MCF 10A (cell line): ENCODE data around the gene UQCRC2. TPM values are rescaled to one million over a fixed set of nuclear protein-coding genes. Genes with fewer than 3 reads are reported as not detected.

Source experiments
- BruUV-seq: library from RNA; stranded (reverse); fragments of 400-500 nt; replicated peaks from 2 replicates; lab custom pipeline; 2021; lab: Mats Ljungman, UMichigan
- CTCF ChIA-PET: fragments of 300-600 bp; sonication (Branson Sonifier 250); formaldehyde crosslinking; extraction: SDS; loops from one replicate; lab custom pipeline; 2021; ENCODE audit warnings: antibody characterized with exemption, inconsistent platforms; lab: Yijun Ruan, JAX
- POLR2A ChIA-PET: fragments of 300-600, 350-650 bp; sonication (Branson Sonifier 250); formaldehyde crosslinking; extraction: SDS; loops from one replicate; lab custom pipeline; 2020; ENCODE audit warnings: antibody characterized with exemption, inconsistent platforms; lab: Yijun Ruan, JAX
- DNase-seq: peaks from one replicate; pipeline ENCODE4 v3.0.0-alpha.2; 2018; ENCODE audit not compliant: unreplicated experiment
- H3K27ac Mint-ChIP-seq: one replicate; pipeline ENCODE4 v1.8.0; 2022; ENCODE audit warnings: mild to moderate bottlenecking, low read depth, mixed read lengths; ENCODE audit not compliant: unreplicated experiment
- H3K27me3 Mint-ChIP-seq: one replicate; pipeline ENCODE4 v1.8.0; 2022; ENCODE audit warnings: mixed read lengths; ENCODE audit not compliant: insufficient read depth, unreplicated experiment
- H3K36me3 Mint-ChIP-seq: one replicate; pipeline ENCODE4 v1.8.0; 2022; ENCODE audit warnings: mild to moderate bottlenecking, moderate library complexity, mixed read lengths; ENCODE audit not compliant: insufficient read depth, unreplicated experiment
- H3K4me1 Mint-ChIP-seq: one replicate; pipeline ENCODE4 v1.8.0; 2022; ENCODE audit warnings: mixed read lengths; ENCODE audit not compliant: insufficient read depth, unreplicated experiment
- H3K4me3 Mint-ChIP-seq: one replicate; pipeline ENCODE4 v1.8.0; 2022; ENCODE audit warnings: mild to moderate bottlenecking, moderate library complexity, mixed read lengths; ENCODE audit not compliant: unreplicated experiment
- H3K9me3 Mint-ChIP-seq: one replicate; pipeline ENCODE4 v1.8.0; 2022; ENCODE audit warnings: mixed read lengths; ENCODE audit not compliant: unreplicated experiment
- intact Hi-C: fragments of 100-400 bp; cut with micrococcal nuclease; formaldehyde crosslinking; loops from 2 replicates; pipeline ENCODE4 v1.14.1; 2022
- total RNA-seq: library from RNA; stranded (reverse); gene quantifications from 2 replicates; pipeline ENCODE4 v1.2.3, GENCODE V29; 2022
- TF ChIP-seq, protein P1 (sequence below): fragments of 200-600 bp; IDR thresholded peaks from one replicate; pipeline ENCODE4 v1.8.0; 2022; ENCODE audit warnings: antibody characterized with exemption, mild to moderate bottlenecking; ENCODE audit not compliant: unreplicated experiment

Gene UQCRC2
- total RNA-seq, 1 experiment from 2014 or later: 199 TPM

DNA sequence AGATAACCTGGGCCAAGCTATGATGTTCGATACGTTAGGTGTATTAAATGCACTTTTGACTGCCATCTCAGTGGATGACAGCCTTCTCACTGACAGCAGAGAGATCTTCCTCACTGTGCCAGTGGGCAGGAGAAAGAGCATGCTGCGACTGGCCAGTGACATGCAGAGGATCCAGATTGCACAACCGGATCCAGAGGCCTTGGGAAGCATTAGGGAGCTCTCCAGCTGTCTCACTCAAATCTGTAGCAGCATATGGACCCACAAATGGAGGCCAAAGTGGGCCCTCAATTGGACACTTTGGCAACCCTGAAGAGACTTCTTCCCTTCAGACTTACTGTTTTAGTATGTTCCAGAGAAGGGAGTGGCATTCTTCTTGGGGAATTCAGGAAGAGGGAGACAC is 26.9 kb downstream of the UQCRC2 start:
- ChIA-PET POLR2A (interaction anchor here (0.6 to 1.9 kb wide), 5 partner anchors 9 to 98 kb away, joined by 4 to 7 read pairs (median 4); partner anchors contain the start of gene UQCRC2), CTCF (interaction anchor here (0.6 to 4.2 kb wide), 7 partner anchors 20 to 323 kb away, joined by 3 to 25 read pairs (median 3); partner anchors contain the start of gene UQCRC2)
- Mint-ChIP-seq H3K36me3 (peaks cover 93% of the 10 kb centered on the region), H3K27ac (no peak overlapping the region), H3K4me3 (no peak overlapping the region), H3K27me3 (no peaks in the 10 kb centered on the region), H3K4me1 (no peaks in the 10 kb centered on the region), H3K9me3 (no peaks in the 10 kb centered on the region)
- intact Hi-C loops: no loop called here
- DNase-seq: no peak
- TF ChIP-seq, protein P1, sequence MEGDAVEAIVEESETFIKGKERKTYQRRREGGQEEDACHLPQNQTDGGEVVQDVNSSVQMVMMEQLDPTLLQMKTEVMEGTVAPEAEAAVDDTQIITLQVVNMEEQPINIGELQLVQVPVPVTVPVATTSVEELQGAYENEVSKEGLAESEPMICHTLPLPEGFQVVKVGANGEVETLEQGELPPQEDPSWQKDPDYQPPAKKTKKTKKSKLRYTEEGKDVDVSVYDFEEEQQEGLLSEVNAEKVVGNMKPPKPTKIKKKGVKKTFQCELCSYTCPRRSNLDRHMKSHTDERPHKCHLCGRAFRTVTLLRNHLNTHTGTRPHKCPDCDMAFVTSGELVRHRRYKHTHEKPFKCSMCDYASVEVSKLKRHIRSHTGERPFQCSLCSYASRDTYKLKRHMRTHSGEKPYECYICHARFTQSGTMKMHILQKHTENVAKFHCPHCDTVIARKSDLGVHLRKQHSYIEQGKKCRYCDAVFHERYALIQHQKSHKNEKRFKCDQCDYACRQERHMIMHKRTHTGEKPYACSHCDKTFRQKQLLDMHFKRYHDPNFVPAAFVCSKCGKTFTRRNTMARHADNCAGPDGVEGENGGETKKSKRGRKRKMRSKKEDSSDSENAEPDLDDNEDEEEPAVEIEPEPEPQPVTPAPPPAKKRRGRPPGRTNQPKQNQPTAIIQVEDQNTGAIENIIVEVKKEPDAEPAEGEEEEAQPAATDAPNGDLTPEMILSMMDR: no peak
- BruUV-seq: no TSS peak

DNA sequence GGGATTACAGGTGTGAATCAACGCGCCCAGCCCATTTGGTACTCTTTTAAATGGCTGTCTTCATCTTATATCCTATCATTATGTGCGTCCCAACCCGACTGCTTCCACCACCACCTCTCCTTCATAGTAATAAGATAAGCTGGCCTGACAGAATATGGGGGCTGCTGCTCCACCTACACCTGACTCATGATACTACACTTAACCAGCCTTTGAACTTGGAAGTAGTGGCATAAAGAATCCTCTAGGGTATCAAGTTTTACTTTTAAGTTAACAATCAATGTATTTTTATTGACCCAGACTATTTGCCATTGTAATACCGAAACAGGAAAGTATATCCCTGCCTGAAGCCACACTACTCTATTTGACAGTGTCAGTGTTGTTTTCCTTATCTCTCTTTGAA is 28.9 kb downstream of the UQCRC2 start:
- Mint-ChIP-seq H3K36me3 (peaks cover 90% of the 10 kb centered on the region), H3K4me1 (no peaks in the 10 kb centered on the region), H3K4me3 (no peak overlapping the region), H3K27me3 (no peaks in the 10 kb centered on the region), H3K27ac (peak overlapping the region; percentile 52), H3K9me3 (no peaks in the 10 kb centered on the region)
- TF ChIP-seq, protein P1: no peak
- intact Hi-C loops: no loop called here
- CTCF ChIA-PET: interaction anchor here (0.5 to 4.2 kb wide), 6 partner anchors 8 to 207 kb away, joined by 3 to 25 read pairs (median 4); no protein-coding TSS in a partner anchor
- no peak for DNase-seq
- no TSS peak for BruUV-seq
- POLR2A ChIA-PET: interaction anchor here (0.7 kb wide), 1 partner anchor 29 kb away, joined by 4 read pairs; the partner anchor contains the start of gene UQCRC2

DNA sequence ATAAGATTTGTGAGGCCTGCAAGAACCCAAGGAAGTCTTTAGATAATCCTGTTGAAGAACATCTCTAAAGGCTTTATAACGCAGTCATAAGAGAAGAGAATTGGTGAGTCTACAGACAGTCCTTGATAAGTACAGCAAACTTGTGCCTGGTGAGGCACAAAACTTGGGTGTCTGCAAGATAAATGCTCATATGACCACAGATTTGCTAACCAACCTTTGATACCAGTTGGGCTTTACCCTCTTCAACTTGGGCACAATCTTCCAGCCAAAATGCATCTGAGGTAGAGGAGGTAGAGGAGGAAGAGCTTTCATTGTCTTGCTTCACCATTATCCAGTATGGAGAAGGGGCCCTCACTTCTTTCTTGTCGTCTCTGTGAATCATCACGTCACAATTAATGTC is 30.9 kb downstream of the UQCRC2 start:
- ChIA-PET CTCF (interaction anchor here (0.6 to 2.2 kb wide), 5 partner anchors 12 to 327 kb away, joined by 3 to 7 read pairs (median 3); no protein-coding TSS in a partner anchor), POLR2A (interaction anchor here (1.0 kb wide), 1 partner anchor 10 kb away, joined by 3 read pairs; no protein-coding TSS in a partner anchor)
- intact Hi-C loops: no loop called here
- BruUV-seq: no TSS peak
- H3K27me3 Mint-ChIP-seq: no peaks in the 10 kb centered on the region
- no peaks in the 10 kb centered on the region for H3K4me1 Mint-ChIP-seq
- no peaks in the 10 kb centered on the region for H3K9me3 Mint-ChIP-seq
- no peak overlapping the region for H3K27ac Mint-ChIP-seq
- TF ChIP-seq, protein P1: no peak
- no peak for DNase-seq
- peaks cover 70% of the 10 kb centered on the region for H3K36me3 Mint-ChIP-seq
- no peak overlapping the region for H3K4me3 Mint-ChIP-seq

DNA sequence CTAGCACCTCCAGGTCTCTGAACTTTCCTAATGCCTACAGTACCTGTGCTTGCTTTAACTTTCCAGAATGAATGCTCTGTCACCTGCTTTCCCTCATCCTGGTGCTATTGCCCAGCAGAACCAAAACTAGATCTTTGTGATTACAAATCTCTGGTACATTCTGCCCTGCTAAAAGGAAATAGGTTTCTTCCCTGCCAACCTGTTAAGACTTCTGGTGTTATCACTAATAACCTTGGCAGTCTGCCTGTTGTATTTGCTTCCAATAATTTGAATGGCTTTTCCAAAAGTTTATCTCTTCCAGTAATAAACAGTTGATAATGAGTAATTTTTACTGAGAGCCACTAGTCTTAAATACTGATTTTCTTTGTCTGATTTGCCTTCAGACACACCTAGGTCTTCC is 32.4 kb downstream of the UQCRC2 start:
- Mint-ChIP-seq H3K36me3 (peaks cover 56% of the 10 kb centered on the region), H3K27me3 (no peaks in the 10 kb centered on the region), H3K4me3 (no peak overlapping the region), H3K4me1 (no peaks in the 10 kb centered on the region), H3K27ac (no peak overlapping the region), H3K9me3 (no peaks in the 10 kb centered on the region)
- no TSS peak for BruUV-seq
- POLR2A ChIA-PET: no interaction called here
- TF ChIP-seq, protein P1: no peak
- intact Hi-C loops: no loop called here
- CTCF ChIA-PET: interaction anchor here (2.2 kb wide), 1 partner anchor 92 kb away, joined by 5 read pairs; no protein-coding TSS in a partner anchor
- no peak for DNase-seq
